ENCODE data around the gene MED22.
"Not testable (repeated sequence)": the region's sequence is repeated elsewhere in the genome, so short reads cannot be mapped to it uniquely, and the experiment has no call there.

MED22 gene

DNA sequence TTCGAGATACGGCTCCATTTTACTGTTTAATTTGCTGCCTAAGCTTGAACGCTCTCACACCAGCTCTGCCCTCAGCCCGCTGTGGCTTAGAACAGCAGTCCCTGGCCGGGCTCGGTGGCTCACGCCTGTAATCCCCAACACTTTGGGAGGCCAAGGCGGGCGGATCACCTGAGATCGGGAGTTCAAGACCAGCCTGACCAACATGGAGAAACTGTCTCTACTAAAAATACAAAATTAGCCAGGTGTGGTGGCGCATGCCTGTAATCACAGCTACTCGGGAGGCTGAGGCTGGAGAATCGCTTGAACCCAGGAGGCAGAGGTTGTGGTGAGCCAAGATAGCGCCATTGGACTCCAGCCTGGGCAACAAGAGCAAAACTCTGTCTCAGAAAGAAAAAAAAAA lies 29.3 kb upstream of the MED22 start:
- H3K36me3 ChIP-seq (ENCODE audit: control insufficient read depth in 1 of 2, insufficient read depth in 2 of 2, low read depth in 1 of 2, low read length in 2 of 2) = peaks cover 11% of the 10 kb centered on the region in 2 experiments

DNA sequence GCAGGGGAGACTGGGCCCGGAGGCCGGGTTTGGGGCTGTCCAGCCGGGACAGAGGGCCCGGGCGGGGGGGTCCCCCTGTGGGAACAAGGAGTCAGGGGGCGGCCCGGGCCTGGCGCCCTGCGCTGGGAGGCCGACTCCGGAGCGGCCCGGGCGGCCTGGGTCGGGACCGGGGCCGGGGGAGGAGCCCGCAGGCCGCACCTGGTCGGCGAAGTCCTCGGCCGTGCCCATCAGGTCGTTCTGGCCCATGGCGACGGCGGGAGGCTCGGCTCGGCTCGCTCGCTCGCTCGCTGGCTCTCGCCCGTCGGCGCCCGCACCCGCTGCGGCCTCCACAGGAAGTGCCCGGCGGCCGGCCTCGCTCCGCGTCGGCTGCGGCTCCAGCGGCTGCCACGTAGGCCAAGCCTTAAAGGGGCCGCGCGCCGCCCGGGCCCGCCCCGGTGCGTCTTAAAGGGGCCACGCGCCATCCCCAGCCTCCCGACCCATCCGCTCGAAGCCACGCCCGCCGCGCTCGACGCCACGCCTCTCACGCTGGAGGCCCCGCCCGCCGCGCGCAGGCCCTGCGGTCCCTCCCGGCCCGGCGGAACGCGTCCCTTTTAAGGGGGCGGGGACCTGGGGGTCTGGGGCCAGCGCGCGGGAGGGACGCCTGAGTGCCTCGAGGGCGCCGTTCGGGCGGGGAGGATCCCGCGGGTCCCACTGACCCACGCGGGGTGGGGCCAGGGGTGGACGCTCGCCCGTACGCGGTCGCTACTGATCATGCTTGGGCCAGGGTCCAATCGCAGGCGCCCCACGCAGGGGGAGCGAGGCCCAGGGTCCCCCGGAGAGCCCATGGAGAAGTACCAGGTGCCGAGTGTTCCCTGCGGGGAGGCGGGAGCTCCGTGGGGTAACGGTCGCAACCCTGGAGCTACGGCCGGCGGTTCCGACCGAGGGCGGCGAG lies 28.1 kb upstream of the MED22 start, which contains the start of the genes STKLD1 and SURF4:
TSS of gene STKLD1 (plus strand) at position 643 of the 931 bp plus-strand sequence. CDS start at position 751, 108 bp downstream.
TSS of gene SURF4 (minus strand) at position 337 of the 931 bp plus-strand sequence. CDS start at position 246, 91 bp downstream.
- H2BK15ac ChIP-seq (ENCODE audit: low read depth, poor library complexity, severe bottlenecking) = peak within 1 kb of the TSS; percentile 97
- peak within 1 kb of the TSS; percentile 78 for H2AK5ac ChIP-seq (ENCODE audit: low read length, severe bottlenecking)
- WGBS = 3% methylated on average over 92 of the region's 120 CpGs
- H3K27ac ChIP-seq (ENCODE audit: low read length, poor library complexity, severe bottlenecking) = peak within 1 kb of the TSS; percentile 64
- peak within 1 kb of the TSS; percentile 95 to 99 for H3K4me3 ChIP-seq (ENCODE audit: insufficient read depth in 1 of 2, low read depth in 1 of 2, low read length in 2 of 2)
- H2BK12ac ChIP-seq (ENCODE audit: low read length in 2 of 2) = peak within 1 kb of the TSS in 1 of 2 experiments; percentile 90
- H3K27me3 ChIP-seq (ENCODE audit: control insufficient read depth in 1 of 2, insufficient read depth in 1 of 2, low read length in 2 of 2) = no peaks in the 10 kb centered on the region
- peak within 1 kb of the TSS; percentile 99 to 100 for H3K4ac ChIP-seq (ENCODE audit: low read depth in 1 of 2, low read length in 2 of 2)
- peak within 1 kb of the TSS; percentile 97 for H2BK5ac ChIP-seq (ENCODE audit: low read depth, low read length, poor library complexity, severe bottlenecking)
- H2BK120ac ChIP-seq (ENCODE audit: low read depth, low read length) = peak within 1 kb of the TSS; percentile 86
- H4K91ac ChIP-seq (ENCODE audit: low read length) = peak within 1 kb of the TSS; percentile 96
- peak within 1 kb of the TSS; percentile 68 to 77 for H3K23ac ChIP-seq (ENCODE audit: low read length in 2 of 2)
- peaks cover 4% of the 10 kb centered on the region for H3K79me1 ChIP-seq (replicated peaks; ENCODE audit: low read length, poor library complexity, severe bottlenecking)
- DNase-seq = peak; percentile 95
- peak within 1 kb of the TSS; percentile 98 for H3K4me2 ChIP-seq (ENCODE audit: low read length, poor library complexity, severe bottlenecking)
- H3K14ac ChIP-seq (ENCODE audit: low read length in 2 of 2) = peak within 1 kb of the TSS; percentile 94 to 99
- no peaks in the 10 kb centered on the region for H3K9me3 ChIP-seq (ENCODE audit: control insufficient read depth, low read length)
- peak within 1 kb of the TSS; percentile 97 to 99 for H3K18ac ChIP-seq (ENCODE audit: low read depth in 1 of 2, low read length in 2 of 2)
- peak within 1 kb of the TSS; percentile 93 for H2AFZ ChIP-seq (ENCODE audit: low read depth, low read length)
- peak within 1 kb of the TSS; percentile 96 for H4K8ac ChIP-seq (ENCODE audit: low read length)
- peak within 1 kb of the TSS; percentile 100 for H3K9ac ChIP-seq (ENCODE audit: low read length)
- peaks cover 19 to 21% of the 10 kb centered on the region in 2 experiments for H3K36me3 ChIP-seq (ENCODE audit: control insufficient read depth in 1 of 2, insufficient read depth in 2 of 2, low read depth in 1 of 2, low read length in 2 of 2)
- peaks cover 34% of the 10 kb centered on the region for H3K4me1 ChIP-seq (ENCODE audit: control insufficient read depth, insufficient read depth, low read depth, low read length)

More for the DNA sequence above, 29.3 kb upstream of the MED22 start:
- peak overlapping the region in 1 of 2 experiments; percentile 89 for H3K4me3 ChIP-seq (ENCODE audit: insufficient read depth in 1 of 2, low read depth in 1 of 2, low read length in 2 of 2)
- H3K14ac ChIP-seq (ENCODE audit: low read length in 2 of 2); H3K79me1 ChIP-seq (replicated peaks; ENCODE audit: low read length, poor library complexity, severe bottlenecking); H4K91ac ChIP-seq (ENCODE audit: low read length); H3K18ac ChIP-seq (ENCODE audit: low read depth in 1 of 2, low read length in 2 of 2); H3K4me2 ChIP-seq (ENCODE audit: low read length, poor library complexity, severe bottlenecking); H3K4ac ChIP-seq (ENCODE audit: low read depth in 1 of 2, low read length in 2 of 2); H3K9me3 ChIP-seq (ENCODE audit: control insufficient read depth, low read length); H2AK5ac ChIP-seq (ENCODE audit: low read length, severe bottlenecking); H2BK5ac ChIP-seq (ENCODE audit: low read depth, low read length, poor library complexity, severe bottlenecking); H2BK120ac ChIP-seq (ENCODE audit: low read depth, low read length); DNase-seq; H3K27me3 ChIP-seq (ENCODE audit: control insufficient read depth in 1 of 2, insufficient read depth in 1 of 2, low read length in 2 of 2); H2BK15ac ChIP-seq (ENCODE audit: low read depth, poor library complexity, severe bottlenecking); H3K23ac ChIP-seq (ENCODE audit: low read length in 2 of 2); H4K8ac ChIP-seq (ENCODE audit: low read length); H2AFZ ChIP-seq (ENCODE audit: low read depth, low read length); H3K27ac ChIP-seq (ENCODE audit: low read length, poor library complexity, severe bottlenecking); H2BK12ac ChIP-seq (ENCODE audit: low read length in 2 of 2): not testable (repeated sequence)
- H3K4me1 ChIP-seq (ENCODE audit: control insufficient read depth, insufficient read depth, low read depth, low read length) = peaks cover 22% of the 10 kb centered on the region
- WGBS = 97% methylated on average over 14 of the region's 14 CpGs
- peak overlapping the region; percentile 100 for H3K9ac ChIP-seq (ENCODE audit: low read length)

DNA sequence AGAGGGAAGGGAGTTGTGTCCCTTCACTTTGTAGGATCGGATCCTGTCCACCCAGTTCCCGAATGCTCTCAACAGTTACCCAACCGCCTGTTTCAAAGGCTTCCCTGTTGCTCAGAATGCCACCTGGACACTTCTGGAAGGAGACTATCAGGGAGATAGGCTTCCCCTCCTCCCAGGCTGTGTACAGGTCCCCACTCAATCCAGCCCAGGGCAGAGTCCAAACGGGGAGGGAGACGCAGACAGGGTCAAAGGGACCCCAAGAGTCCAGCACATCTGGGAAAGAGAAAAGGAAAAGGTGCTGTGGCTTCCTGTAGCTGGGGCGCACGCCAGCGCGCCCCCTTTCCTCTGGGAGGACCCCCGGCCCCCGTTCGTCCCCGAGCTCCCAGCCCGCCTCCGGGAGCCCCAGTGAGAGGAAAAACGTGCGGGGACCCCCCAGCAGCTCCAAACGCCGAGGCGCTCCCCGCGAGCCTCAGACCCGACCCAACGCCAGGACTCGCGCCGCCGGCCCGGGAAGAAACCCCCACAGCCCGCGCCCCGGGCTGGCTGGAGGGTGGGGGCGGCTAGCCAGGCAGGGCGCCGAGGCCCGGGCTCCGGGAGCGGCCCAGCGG lies 27.3 kb upstream of the MED22 start:
- Histone ChIP-seq H3K23ac (ENCODE audit: low read length in 2 of 2) (peak overlapping the region; percentile 25 to 68), H3K9ac (ENCODE audit: low read length) (peak overlapping the region; percentile 100), H3K4me3 (ENCODE audit: insufficient read depth in 1 of 2, low read depth in 1 of 2, low read length in 2 of 2) (peak overlapping the region; percentile 95 to 99), H2AK5ac (ENCODE audit: low read length, severe bottlenecking) (peak overlapping the region; percentile 78), H3K4me2 (ENCODE audit: low read length, poor library complexity, severe bottlenecking) (peak overlapping the region; percentile 70), H2AFZ (ENCODE audit: low read depth, low read length) (no peak overlapping the region), H3K4ac (ENCODE audit: low read depth in 1 of 2, low read length in 2 of 2) (peak overlapping the region; percentile 99 to 100), H2BK15ac (ENCODE audit: low read depth, poor library complexity, severe bottlenecking) (peak overlapping the region; percentile 74), H3K36me3 (ENCODE audit: control insufficient read depth in 1 of 2, insufficient read depth in 2 of 2, low read depth in 1 of 2, low read length in 2 of 2) (peaks cover 27 to 29% of the 10 kb centered on the region in 2 experiments), H3K79me1 (replicated peaks; ENCODE audit: low read length, poor library complexity, severe bottlenecking) (peaks cover 4% of the 10 kb centered on the region), H3K4me1 (ENCODE audit: control insufficient read depth, insufficient read depth, low read depth, low read length) (peaks cover 40% of the 10 kb centered on the region), H3K27ac (ENCODE audit: low read length, poor library complexity, severe bottlenecking) (peak overlapping the region; percentile 64), H2BK120ac (ENCODE audit: low read depth, low read length) (peak overlapping the region; percentile 86), H3K9me3 (ENCODE audit: control insufficient read depth, low read length) (no peaks in the 10 kb centered on the region), H2BK5ac (ENCODE audit: low read depth, low read length, poor library complexity, severe bottlenecking) (peak overlapping the region; percentile 97), H3K14ac (ENCODE audit: low read length in 2 of 2) (peak overlapping the region in 1 of 2 experiments; percentile 94), H3K27me3 (ENCODE audit: control insufficient read depth in 1 of 2, insufficient read depth in 1 of 2, low read length in 2 of 2) (no peaks in the 10 kb centered on the region), H3K18ac (ENCODE audit: low read depth in 1 of 2, low read length in 2 of 2) (peak overlapping the region; percentile 97 to 99), H4K91ac (ENCODE audit: low read length) (peak overlapping the region; percentile 96), H4K8ac (ENCODE audit: low read length) (peak overlapping the region; percentile 90), H2BK12ac (ENCODE audit: low read length in 2 of 2) (no peak overlapping the region)
- peak; percentile 72 for DNase-seq
- 2% methylated on average over 36 of the region's 39 CpGs for WGBS

Measured in mesenchymal stem cell (in vitro differentiated cells and primary cell).